Osteoblast (primary cell): ENCODE data around the gene FAM210A. TPM values are rescaled to one million over a fixed set of nuclear protein-coding genes. Genes with fewer than 3 reads are reported as not detected.

Source experiments
- DNase-seq: peaks from one replicate; pipeline ENCODE4 v3.0.0; 2011; ENCODE audit warnings: low spot score, mixed read lengths; ENCODE audit not compliant: insufficient read length; ENCODE audit errors: missing footprints
- H2AFZ ChIP-seq: 2 replicates; pipeline ENCODE4 v1.6.0; 2011; ENCODE audit warnings: mild to moderate bottlenecking, low read length
- H3K27ac ChIP-seq: 2 replicates; pipeline ENCODE4 v1.5.1; 2011; ENCODE audit warnings: mild to moderate bottlenecking, low read depth, low read length, moderate library complexity
- H3K27me3 ChIP-seq: 2 replicates; pipeline ENCODE4 v1.6.0; 2012; ENCODE audit warnings: mild to moderate bottlenecking, control low read depth, inconsistent platforms, low read length, moderate library complexity; ENCODE audit not compliant: insufficient read depth
- H3K36me3 ChIP-seq: 2 replicates; pipeline ENCODE4 v1.5.1; 2011; ENCODE audit warnings: mild to moderate bottlenecking, low read length, control low read depth, moderate library complexity; ENCODE audit not compliant: insufficient read depth
- H3K4me1 ChIP-seq: 2 replicates; pipeline ENCODE4 v1.5.1; 2011; ENCODE audit warnings: mild to moderate bottlenecking, low read length, control low read depth, moderate library complexity; ENCODE audit not compliant: insufficient read depth
- H3K4me2 ChIP-seq: 2 replicates; pipeline ENCODE4 v1.6.0; 2011; ENCODE audit warnings: mild to moderate bottlenecking, low read length; ENCODE audit not compliant: insufficient read depth
- H3K4me3 ChIP-seq: fragments of 200-600 bp; sonication (generic); 3 replicates; pipeline ENCODE4 v1.5.1; 2012; ENCODE audit warnings: mild to moderate bottlenecking, low read length, inconsistent platforms; ENCODE audit not compliant: insufficient read depth
- H3K79me2 ChIP-seq: 2 replicates; pipeline ENCODE4 v1.6.0; 2012; ENCODE audit warnings: mild to moderate bottlenecking, low read length, control low read depth, inconsistent platforms; ENCODE audit not compliant: insufficient read depth
- H3K9me3 ChIP-seq: 2 replicates; pipeline ENCODE4 v1.5.1; 2011; ENCODE audit warnings: low read depth, low read length, control low read depth
- H4K20me1 ChIP-seq: 2 replicates; pipeline ENCODE4 v1.6.0; 2012; ENCODE audit warnings: mild to moderate bottlenecking, low read length, control low read depth; ENCODE audit not compliant: insufficient read depth
- total RNA-seq: library from RNA; depleted of rRNA; stranded (reverse); fragments of >200 nt; gene quantifications from 2 replicates; pipeline ENCODE4 v1.2.3, GENCODE V29; 2012
- TF ChIP-seq, protein P1 (sequence below): IDR thresholded peaks from 2 replicates; pipeline ENCODE4 v1.5.1; 2011; ENCODE audit warnings: mild to moderate bottlenecking, low read depth, low read length, moderate library complexity; ENCODE audit errors: extremely low read depth

The FAM210A gene
- total RNA-seq, 1 donor, result 24.6 TPM

GRCh38 chr18:13649397-13650390, 76.7 kb downstream of the FAM210A start:
- H3K4me1 ChIP-seq, result no peaks in the 10 kb centered on the region
- no peaks in the 10 kb centered on the region for H3K36me3 ChIP-seq
- H3K27ac ChIP-seq, result no peak overlapping the region
- no peak overlapping the region for H2AFZ ChIP-seq
- peaks cover 13% of the 10 kb centered on the region for H3K27me3 ChIP-seq
- TF ChIP-seq, protein P1, sequence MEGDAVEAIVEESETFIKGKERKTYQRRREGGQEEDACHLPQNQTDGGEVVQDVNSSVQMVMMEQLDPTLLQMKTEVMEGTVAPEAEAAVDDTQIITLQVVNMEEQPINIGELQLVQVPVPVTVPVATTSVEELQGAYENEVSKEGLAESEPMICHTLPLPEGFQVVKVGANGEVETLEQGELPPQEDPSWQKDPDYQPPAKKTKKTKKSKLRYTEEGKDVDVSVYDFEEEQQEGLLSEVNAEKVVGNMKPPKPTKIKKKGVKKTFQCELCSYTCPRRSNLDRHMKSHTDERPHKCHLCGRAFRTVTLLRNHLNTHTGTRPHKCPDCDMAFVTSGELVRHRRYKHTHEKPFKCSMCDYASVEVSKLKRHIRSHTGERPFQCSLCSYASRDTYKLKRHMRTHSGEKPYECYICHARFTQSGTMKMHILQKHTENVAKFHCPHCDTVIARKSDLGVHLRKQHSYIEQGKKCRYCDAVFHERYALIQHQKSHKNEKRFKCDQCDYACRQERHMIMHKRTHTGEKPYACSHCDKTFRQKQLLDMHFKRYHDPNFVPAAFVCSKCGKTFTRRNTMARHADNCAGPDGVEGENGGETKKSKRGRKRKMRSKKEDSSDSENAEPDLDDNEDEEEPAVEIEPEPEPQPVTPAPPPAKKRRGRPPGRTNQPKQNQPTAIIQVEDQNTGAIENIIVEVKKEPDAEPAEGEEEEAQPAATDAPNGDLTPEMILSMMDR, result no peak
- H3K4me2 ChIP-seq, result no peak overlapping the region
- H3K9me3 ChIP-seq, result no peaks in the 10 kb centered on the region
- H3K4me3 ChIP-seq, result no peak overlapping the region
- H4K20me1 ChIP-seq, result no peaks in the 10 kb centered on the region
- DNase-seq, result peak; percentile 32
- H3K79me2 ChIP-seq, result no peaks in the 10 kb centered on the region

- no peak overlapping the region for H3K4me3 ChIP-seq
- peaks cover 10% of the 10 kb centered on the region for H3K27me3 ChIP-seq
- no peaks in the 10 kb centered on the region for H4K20me1 ChIP-seq
- no peaks in the 10 kb centered on the region for H3K36me3 ChIP-seq
- no peak overlapping the region for H2AFZ ChIP-seq
- no peaks in the 10 kb centered on the region for H3K79me2 ChIP-seq
- no peak overlapping the region for H3K27ac ChIP-seq
- no peaks in the 10 kb centered on the region for H3K9me3 ChIP-seq
- TF ChIP-seq, protein P1, result no peak
- DNase-seq, result peak; percentile 39
- H3K4me2 ChIP-seq, result no peak overlapping the region
- H3K4me1 ChIP-seq, result no peaks in the 10 kb centered on the region
These were observed 78.6 kb downstream of the FAM210A start for GRCh38 chr18:13647761-13648160.

DNA sequence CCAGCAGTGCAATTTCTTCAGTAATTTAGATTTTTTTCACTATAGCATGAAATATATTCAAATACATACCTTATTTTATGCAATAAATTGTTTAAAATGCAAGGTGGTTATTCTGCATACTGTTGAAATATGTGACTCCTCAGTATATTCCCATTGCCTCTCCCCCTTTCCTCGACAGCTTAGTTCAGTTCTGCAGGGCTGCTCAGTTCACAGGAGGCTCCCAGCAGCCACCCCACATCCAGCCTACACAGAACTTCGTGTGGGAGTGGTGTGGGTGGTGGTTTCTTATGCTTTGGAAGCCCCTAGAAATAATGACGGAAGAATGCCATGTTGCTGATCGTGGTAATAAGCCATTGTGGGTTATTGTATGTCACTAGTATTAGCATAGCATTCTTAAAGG, 79.7 kb downstream of the FAM210A start:
- H3K79me2 ChIP-seq, result no peaks in the 10 kb centered on the region
- TF ChIP-seq, protein P1, result no peak
- no peaks in the 10 kb centered on the region for H3K36me3 ChIP-seq
- no peaks in the 10 kb centered on the region for H3K9me3 ChIP-seq
- no peak overlapping the region for H3K4me2 ChIP-seq
- no peaks in the 10 kb centered on the region for H4K20me1 ChIP-seq
- no peak overlapping the region for H3K27ac ChIP-seq
- peak; percentile 50 for DNase-seq
- no peaks in the 10 kb centered on the region for H3K4me1 ChIP-seq
- no peak overlapping the region for H2AFZ ChIP-seq
- H3K4me3 ChIP-seq, result no peak overlapping the region
- H3K27me3 ChIP-seq, result peaks cover 13% of the 10 kb centered on the region

DNA sequence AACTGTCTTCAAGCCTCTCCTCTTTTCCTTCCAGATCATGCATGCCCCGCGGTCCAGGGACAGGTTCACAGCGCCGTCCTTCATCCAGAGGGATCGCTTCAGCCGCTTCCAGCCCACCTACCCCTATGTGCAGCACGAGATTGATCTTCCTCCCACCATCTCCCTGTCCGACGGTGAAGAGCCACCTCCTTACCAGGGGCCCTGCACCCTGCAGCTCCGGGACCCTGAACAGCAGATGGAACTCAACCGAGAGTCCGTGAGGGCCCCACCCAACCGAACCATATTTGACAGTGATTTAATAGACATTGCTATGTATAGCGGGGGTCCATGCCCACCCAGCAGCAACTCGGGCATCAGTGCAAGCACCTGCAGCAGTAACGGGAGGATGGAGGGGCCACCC, 81.3 kb downstream of the FAM210A start:
- no peaks in the 10 kb centered on the region for H3K36me3 ChIP-seq
- H3K27me3 ChIP-seq, result peaks cover 17% of the 10 kb centered on the region
- H3K79me2 ChIP-seq, result no peaks in the 10 kb centered on the region
- no peaks in the 10 kb centered on the region for H3K9me3 ChIP-seq
- no peak overlapping the region for H3K27ac ChIP-seq
- H3K4me3 ChIP-seq, result no peak overlapping the region
- H4K20me1 ChIP-seq, result no peaks in the 10 kb centered on the region
- no peaks in the 10 kb centered on the region for H3K4me1 ChIP-seq
- no peak overlapping the region for H3K4me2 ChIP-seq
- DNase-seq, result peak; percentile 43
- TF ChIP-seq, protein P1, result no peak
- H2AFZ ChIP-seq, result no peak overlapping the region
